ENCODE measurements around the gene MEGF11. TPM values are rescaled to one million over a fixed set of nuclear protein-coding genes. Genes with fewer than 3 reads are reported as not detected.

The MEGF11 gene
- total and polyA plus RNA-seq, 4 donors, result 6.2 to 20.3 (median 14.0) TPM

DNA sequence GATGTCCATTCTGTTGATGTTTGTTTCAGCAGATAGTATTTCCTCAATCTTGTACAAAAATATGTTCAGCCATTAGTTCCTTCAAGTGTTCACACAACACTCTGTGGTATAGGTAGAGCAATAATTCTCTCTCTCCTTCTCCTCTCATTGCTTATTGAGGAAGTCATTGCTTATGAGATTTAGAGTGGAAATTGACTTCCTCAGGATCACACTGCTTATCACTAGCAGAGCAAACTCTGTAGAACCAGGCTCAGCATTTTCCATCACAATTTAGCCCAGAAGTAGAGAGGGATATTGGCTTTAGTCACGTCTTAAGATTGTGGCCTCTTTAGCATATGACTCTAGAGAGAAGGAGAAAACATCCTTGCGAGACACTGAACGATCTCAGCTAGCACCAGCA is 353.1 kb downstream of the MEGF11 start:
- Histone ChIP-seq H3K4me1 (ENCODE audit: control insufficient read depth, insufficient read depth, low read length) (no peaks in the 10 kb centered on the region), H3K27ac (ENCODE audit: low read depth, low read length) (no peak overlapping the region), H3K4me3 (ENCODE audit: low read depth, low read length) (no peak overlapping the region), H3K36me3 (ENCODE audit: control insufficient read depth, insufficient read depth, low read length) (peaks cover 11% of the 10 kb centered on the region), H3K9me3 (ENCODE audit: control insufficient read depth, insufficient read depth, low read length) (no peaks in the 10 kb centered on the region), H3K27me3 (ENCODE audit: control insufficient read depth, insufficient read depth, low read length) (no peaks in the 10 kb centered on the region)
- DNase-seq (ENCODE audit: low read depth in 4 of 6, low spot score in 6 of 6), result no peak
- WGBS (ENCODE audit: insufficient coverage), result 100% methylated on average over 1 of the region's 3 CpGs

DNA sequence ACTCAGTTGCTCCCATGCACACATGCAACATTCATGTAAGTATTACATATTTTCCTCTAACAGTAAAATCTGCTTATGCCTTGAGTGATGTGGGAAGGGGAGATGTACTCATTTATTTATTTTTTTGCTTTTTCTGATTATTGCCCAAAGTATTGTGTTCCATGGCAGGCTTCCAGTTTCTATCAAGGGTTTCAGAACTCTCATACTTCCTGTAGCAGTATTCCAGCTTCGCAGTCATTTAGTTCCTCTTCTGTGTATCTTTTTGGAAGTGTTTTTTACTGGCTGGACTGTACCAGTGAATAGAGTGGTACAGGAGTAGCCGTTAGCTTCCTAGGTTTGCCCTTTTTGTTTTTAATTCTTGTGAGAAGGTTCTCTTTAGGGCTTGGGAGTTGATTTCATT is 357.3 kb downstream of the MEGF11 start:
- no peaks in the 10 kb centered on the region for H3K36me3 ChIP-seq (ENCODE audit: control insufficient read depth, insufficient read depth, low read length)
- 100% methylated on average over 1 of the region's 2 CpGs for WGBS (ENCODE audit: insufficient coverage)
- H3K27ac ChIP-seq (ENCODE audit: low read depth, low read length), result no peak overlapping the region

DNA sequence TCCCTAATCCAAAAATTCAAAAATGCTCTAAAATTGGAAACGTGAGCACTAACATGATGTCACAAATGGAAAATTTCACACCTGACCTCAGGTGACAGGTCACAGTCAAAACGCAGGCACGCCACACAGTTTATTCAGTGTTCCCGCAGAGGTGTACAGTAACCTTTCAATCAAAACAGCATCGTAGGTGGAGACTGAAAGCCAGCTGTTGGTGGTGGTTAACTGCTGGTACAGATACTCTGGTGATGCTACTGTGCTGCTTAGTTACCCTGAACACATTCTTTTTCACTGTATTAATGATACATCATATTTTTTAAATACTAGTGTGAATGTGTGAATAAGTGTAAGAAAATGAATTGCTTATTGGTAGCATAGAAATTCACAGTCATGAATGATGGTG is 360.5 kb downstream of the MEGF11 start:
- Histone ChIP-seq H3K27ac (ENCODE audit: low read depth, low read length) (no peak overlapping the region), H3K27me3 (ENCODE audit: control insufficient read depth, insufficient read depth, low read length) (no peaks in the 10 kb centered on the region), H3K4me1 (ENCODE audit: control insufficient read depth, insufficient read depth, low read length) (no peaks in the 10 kb centered on the region), H3K9me3 (ENCODE audit: control insufficient read depth, insufficient read depth, low read length) (no peaks in the 10 kb centered on the region), H3K4me3 (ENCODE audit: low read depth, low read length) (no peak overlapping the region), H3K36me3 (ENCODE audit: control insufficient read depth, insufficient read depth, low read length) (no peaks in the 10 kb centered on the region)
- 100% methylated on average over 1 of the region's 5 CpGs for WGBS (ENCODE audit: insufficient coverage)
- no peak for DNase-seq (ENCODE audit: low read depth in 4 of 6, low spot score in 6 of 6)

More for the DNA sequence above, 357.3 kb downstream of the MEGF11 start:
- Histone ChIP-seq H3K4me1 (ENCODE audit: control insufficient read depth, insufficient read depth, low read length) (no peaks in the 10 kb centered on the region), H3K27me3 (ENCODE audit: control insufficient read depth, insufficient read depth, low read length) (no peaks in the 10 kb centered on the region), H3K9me3 (ENCODE audit: control insufficient read depth, insufficient read depth, low read length) (no peaks in the 10 kb centered on the region), H3K4me3 (ENCODE audit: low read depth, low read length) (no peak overlapping the region)
- DNase-seq (ENCODE audit: low read depth in 4 of 6, low spot score in 6 of 6), result no peak

DNA sequence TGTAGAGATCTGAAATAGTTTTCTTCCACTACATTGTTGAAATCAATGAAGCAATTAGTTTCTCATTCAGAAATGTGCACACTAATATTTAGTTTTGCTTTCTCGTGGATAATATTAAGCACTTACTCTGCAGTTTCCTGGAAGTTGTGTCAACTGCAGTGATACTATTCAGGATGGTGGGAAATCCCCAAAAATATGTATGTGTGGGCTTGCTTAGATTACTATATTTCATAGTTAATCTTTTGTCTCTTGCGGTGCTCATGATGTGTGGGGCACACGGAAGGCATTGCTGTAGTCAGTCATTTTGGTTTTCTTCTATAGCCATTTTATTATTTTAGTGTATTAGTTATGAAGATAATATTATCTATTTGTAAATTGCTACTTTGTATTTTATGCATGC is 364.6 kb downstream of the MEGF11 start:
- Histone ChIP-seq H3K27ac (ENCODE audit: low read depth, low read length) (no peak overlapping the region), H3K27me3 (ENCODE audit: control insufficient read depth, insufficient read depth, low read length) (no peaks in the 10 kb centered on the region), H3K9me3 (ENCODE audit: control insufficient read depth, insufficient read depth, low read length) (no peaks in the 10 kb centered on the region), H3K36me3 (ENCODE audit: control insufficient read depth, insufficient read depth, low read length) (no peaks in the 10 kb centered on the region), H3K4me1 (ENCODE audit: control insufficient read depth, insufficient read depth, low read length) (no peaks in the 10 kb centered on the region), H3K4me3 (ENCODE audit: low read depth, low read length) (no peak overlapping the region)
- no peak for DNase-seq (ENCODE audit: low read depth in 4 of 6, low spot score in 6 of 6)
- WGBS (ENCODE audit: insufficient coverage), result no CpG with 5 or more reads among the region's 3 CpGs

DNA sequence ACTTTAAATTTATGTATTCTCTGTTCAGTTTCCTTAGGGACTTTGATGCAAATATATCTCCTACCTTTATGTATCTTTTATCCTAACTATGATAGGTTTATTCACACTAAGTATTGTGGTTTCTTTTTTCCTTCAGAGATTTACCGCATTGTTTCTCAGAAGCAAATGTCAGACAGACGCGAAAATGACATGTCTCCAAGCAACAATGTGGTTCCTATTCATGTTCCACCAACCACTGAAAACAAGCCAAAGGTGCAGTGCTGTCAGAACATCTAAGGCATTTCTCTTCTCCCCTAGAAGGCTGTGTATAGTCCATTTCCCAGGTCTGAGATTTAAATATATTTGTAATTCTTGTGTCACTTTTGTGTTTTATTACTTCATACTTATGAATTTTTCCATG is 366.0 kb downstream of the MEGF11 start:
- Histone ChIP-seq H3K4me1 (ENCODE audit: control insufficient read depth, insufficient read depth, low read length) (no peaks in the 10 kb centered on the region), H3K9me3 (ENCODE audit: control insufficient read depth, insufficient read depth, low read length) (no peaks in the 10 kb centered on the region), H3K27ac (ENCODE audit: low read depth, low read length) (no peak overlapping the region), H3K27me3 (ENCODE audit: control insufficient read depth, insufficient read depth, low read length) (no peaks in the 10 kb centered on the region), H3K36me3 (ENCODE audit: control insufficient read depth, insufficient read depth, low read length) (no peaks in the 10 kb centered on the region), H3K4me3 (ENCODE audit: low read depth, low read length) (no peak overlapping the region)
- no peak for DNase-seq (ENCODE audit: low read depth in 4 of 6, low spot score in 6 of 6)
- 88% methylated on average over 3 of the region's 3 CpGs for WGBS (ENCODE audit: insufficient coverage)

DNA sequence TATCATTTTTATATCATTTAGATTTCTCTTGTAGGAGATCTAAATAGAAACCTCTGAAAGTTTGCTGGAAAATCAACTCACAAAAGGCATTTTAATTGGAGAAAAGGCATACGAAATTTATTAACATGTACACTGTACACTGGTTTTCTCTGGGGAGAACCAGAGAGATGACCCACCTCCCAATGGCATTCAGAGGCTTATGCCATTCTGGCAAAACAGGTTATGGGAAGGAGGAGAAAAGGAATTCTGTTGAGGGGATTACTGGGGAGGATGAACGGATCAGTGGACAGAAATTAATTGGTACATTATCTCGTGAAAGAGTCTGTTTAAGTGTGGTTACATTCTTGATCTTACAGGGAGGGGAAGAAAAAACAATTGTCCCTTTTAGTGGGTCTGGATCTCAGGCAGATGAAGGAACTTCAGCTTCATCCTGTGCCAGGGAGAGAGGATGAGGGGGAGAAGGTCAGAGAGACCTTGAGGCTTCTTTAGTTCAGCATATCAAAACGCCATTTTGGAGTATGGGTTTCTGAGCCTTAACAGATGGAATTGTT is 367.8 kb downstream of the MEGF11 start:
- no peaks in the 10 kb centered on the region for H3K36me3 ChIP-seq (ENCODE audit: control insufficient read depth, insufficient read depth, low read length)
- H3K27ac ChIP-seq (ENCODE audit: low read depth, low read length), result no peak overlapping the region
- no peaks in the 10 kb centered on the region for H3K4me1 ChIP-seq (ENCODE audit: control insufficient read depth, insufficient read depth, low read length)
- no peak overlapping the region for H3K4me3 ChIP-seq (ENCODE audit: low read depth, low read length)
- no peaks in the 10 kb centered on the region for H3K27me3 ChIP-seq (ENCODE audit: control insufficient read depth, insufficient read depth, low read length)
- DNase-seq (ENCODE audit: low read depth in 4 of 6, low spot score in 6 of 6), result no peak
- 55% methylated on average over 3 of the region's 4 CpGs for WGBS (ENCODE audit: insufficient coverage)
- H3K9me3 ChIP-seq (ENCODE audit: control insufficient read depth, insufficient read depth, low read length), result no peaks in the 10 kb centered on the region

DNA sequence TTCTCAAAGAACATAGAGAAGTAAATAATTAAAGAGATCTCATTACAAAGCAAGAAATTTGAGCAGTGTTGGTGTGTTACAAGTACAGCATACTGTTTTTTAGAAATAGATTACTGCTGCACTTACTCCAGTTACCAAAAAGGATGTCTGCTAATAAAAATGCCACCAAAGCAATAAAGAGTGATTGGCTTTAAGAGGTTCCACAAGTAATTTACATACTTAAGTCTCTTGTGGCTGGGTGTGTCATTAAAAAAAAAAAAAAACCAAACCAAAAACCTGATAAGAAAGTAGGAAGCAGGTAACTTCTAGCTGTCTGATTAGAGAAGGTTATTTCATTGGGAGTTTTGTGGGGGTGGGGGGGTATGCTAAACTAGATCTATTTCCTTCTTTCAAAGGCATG is 369.0 kb downstream of the MEGF11 start:
- Histone ChIP-seq H3K27ac (ENCODE audit: low read depth, low read length) (no peak overlapping the region), H3K4me1 (ENCODE audit: control insufficient read depth, insufficient read depth, low read length) (no peaks in the 10 kb centered on the region), H3K36me3 (ENCODE audit: control insufficient read depth, insufficient read depth, low read length) (no peaks in the 10 kb centered on the region)

DNA sequence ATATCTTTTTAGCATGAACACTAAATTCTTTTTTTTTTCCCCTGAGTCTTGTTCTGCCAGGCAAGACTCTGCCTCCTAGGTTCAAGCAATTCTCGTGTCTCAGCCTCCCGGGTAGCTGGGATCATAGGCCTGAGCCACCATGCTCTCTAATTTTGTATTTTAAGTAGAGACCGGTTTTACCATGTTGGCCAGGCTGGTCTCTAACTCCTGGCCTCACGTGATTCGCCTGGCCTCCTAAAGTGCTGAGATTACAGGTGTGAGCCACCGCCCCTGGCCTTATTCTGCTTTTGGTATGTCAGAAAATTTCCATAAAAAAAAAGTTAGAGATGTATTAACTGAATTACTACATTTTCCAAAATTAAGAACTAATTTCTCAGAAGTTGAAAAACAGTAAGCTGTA is 370.0 kb downstream of the MEGF11 start:
- Histone ChIP-seq H3K27me3 (ENCODE audit: control insufficient read depth, insufficient read depth, low read length) (no peaks in the 10 kb centered on the region), H3K27ac (ENCODE audit: low read depth, low read length) (no peak overlapping the region), H3K4me3 (ENCODE audit: low read depth, low read length) (no peak overlapping the region), H3K4me1 (ENCODE audit: control insufficient read depth, insufficient read depth, low read length) (no peaks in the 10 kb centered on the region), H3K36me3 (ENCODE audit: control insufficient read depth, insufficient read depth, low read length) (peaks cover 4% of the 10 kb centered on the region), H3K9me3 (ENCODE audit: control insufficient read depth, insufficient read depth, low read length) (no peaks in the 10 kb centered on the region)
- no peak for DNase-seq (ENCODE audit: low read depth in 4 of 6, low spot score in 6 of 6)
- 100% methylated on average over 3 of the region's 6 CpGs for WGBS (ENCODE audit: insufficient coverage)

More for the DNA sequence above, 369.0 kb downstream of the MEGF11 start:
- H3K9me3 ChIP-seq (ENCODE audit: control insufficient read depth, insufficient read depth, low read length), result no peaks in the 10 kb centered on the region
- no peaks in the 10 kb centered on the region for H3K27me3 ChIP-seq (ENCODE audit: control insufficient read depth, insufficient read depth, low read length)
- no peak for DNase-seq (ENCODE audit: low read depth in 4 of 6, low spot score in 6 of 6)
- no peak overlapping the region for H3K4me3 ChIP-seq (ENCODE audit: low read depth, low read length)

DNA sequence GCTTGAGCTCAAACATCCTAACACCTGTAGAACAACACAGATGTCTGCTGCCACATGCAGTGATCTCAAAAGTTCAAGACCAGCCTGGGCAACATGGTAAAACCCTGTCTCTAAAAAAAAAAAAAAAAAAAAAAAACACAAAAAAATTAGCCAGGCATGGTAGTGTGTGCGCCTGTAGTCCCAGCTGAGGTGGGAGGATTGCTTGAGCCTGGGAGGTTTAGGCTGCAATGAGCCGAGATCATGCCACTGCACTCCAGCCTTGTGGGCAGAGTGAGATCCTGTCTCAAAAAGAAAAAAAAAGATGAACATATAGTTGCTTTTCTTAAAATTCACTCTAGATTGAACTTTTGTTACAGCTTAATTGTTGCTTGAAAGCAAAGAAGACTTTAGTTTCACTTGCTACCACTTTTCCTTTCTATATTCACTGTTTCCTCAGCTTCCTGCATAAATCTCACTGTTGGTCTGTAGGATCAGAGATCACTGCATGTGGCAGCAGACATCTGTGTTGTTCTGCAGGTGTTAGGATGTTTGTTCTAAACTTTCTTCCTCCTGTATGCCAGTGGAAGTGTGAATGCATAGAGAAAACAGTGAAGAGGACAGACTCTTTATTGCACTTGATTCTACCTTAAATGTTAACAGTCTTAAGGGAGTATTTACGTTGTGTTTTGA is 371.6 kb downstream of the MEGF11 start:
- DNase-seq (ENCODE audit: low read depth in 4 of 6, low spot score in 6 of 6), result no peak
- H3K4me3 ChIP-seq (ENCODE audit: low read depth, low read length), result no peak overlapping the region
- no peaks in the 10 kb centered on the region for H3K9me3 ChIP-seq (ENCODE audit: control insufficient read depth, insufficient read depth, low read length)
- H3K27ac ChIP-seq (ENCODE audit: low read depth, low read length), result no peak overlapping the region
- H3K4me1 ChIP-seq (ENCODE audit: control insufficient read depth, insufficient read depth, low read length), result no peaks in the 10 kb centered on the region
- H3K27me3 ChIP-seq (ENCODE audit: control insufficient read depth, insufficient read depth, low read length), result no peaks in the 10 kb centered on the region
- H3K36me3 ChIP-seq (ENCODE audit: control insufficient read depth, insufficient read depth, low read length), result peaks cover 14% of the 10 kb centered on the region
- WGBS (ENCODE audit: insufficient coverage), result no CpG with 5 or more reads among the region's 3 CpGs

DNA sequence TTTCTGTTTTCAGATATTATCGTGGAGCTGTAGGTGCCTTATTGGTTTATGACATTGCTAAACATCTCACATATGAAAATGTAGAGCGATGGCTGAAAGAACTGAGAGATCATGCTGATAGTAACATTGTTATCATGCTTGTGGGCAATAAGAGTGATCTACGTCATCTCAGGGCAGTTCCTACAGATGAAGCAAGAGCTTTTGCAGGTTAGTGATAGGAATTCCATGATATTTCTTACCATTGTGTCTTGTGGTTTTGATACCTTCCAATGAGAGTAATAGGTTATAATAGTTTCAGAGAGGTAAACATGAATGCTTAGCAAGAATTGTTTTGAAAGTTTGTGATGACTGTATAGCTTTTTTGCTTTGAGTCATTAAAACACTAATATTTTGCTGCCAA is 375.8 kb downstream of the MEGF11 start:
- no peak for DNase-seq (ENCODE audit: low read depth in 4 of 6, low spot score in 6 of 6)
- no peaks in the 10 kb centered on the region for H3K27me3 ChIP-seq (ENCODE audit: control insufficient read depth, insufficient read depth, low read length)
- H3K27ac ChIP-seq (ENCODE audit: low read depth, low read length), result no peak overlapping the region
- H3K4me1 ChIP-seq (ENCODE audit: control insufficient read depth, insufficient read depth, low read length), result no peaks in the 10 kb centered on the region
- H3K4me3 ChIP-seq (ENCODE audit: low read depth, low read length), result no peak overlapping the region
- H3K36me3 ChIP-seq (ENCODE audit: control insufficient read depth, insufficient read depth, low read length), result peaks cover 29% of the 10 kb centered on the region
- WGBS (ENCODE audit: insufficient coverage), result 100% methylated on average over 1 of the region's 3 CpGs
- no peaks in the 10 kb centered on the region for H3K9me3 ChIP-seq (ENCODE audit: control insufficient read depth, insufficient read depth, low read length)
